Measurements from ENCODE around the gene MCRS1. TPM values are rescaled to one million over a fixed set of nuclear protein-coding genes. Genes with fewer than 3 reads are reported as not detected.
A peak's percentile ranks its signal among the peaks of the same experiment; 100 is the strongest.

The MCRS1 gene
- total RNA-seq, 4 donors from 2014 or later = 56.7 to 111 (median 69.2) TPM

GRCh38 chr12:49582201-49582600 lies 14.3 kb upstream of the MCRS1 start:
- no peak for DNase-seq
- Histone ChIP-seq H3K4me1 (peaks cover 13 to 22% of the 10 kb centered on the region in 2 donors), H3K4me3 (replicated peaks in 1 of 3) (no peak overlapping the region), H3K36me3 (peaks cover 0 to 3% of the 10 kb centered on the region in 2 donors), H3K27ac (no peak overlapping the region), H3K9me3 (no peaks in the 10 kb centered on the region), H3K27me3 (no peaks in the 10 kb centered on the region)
- TF ChIP-seq, protein P1, sequence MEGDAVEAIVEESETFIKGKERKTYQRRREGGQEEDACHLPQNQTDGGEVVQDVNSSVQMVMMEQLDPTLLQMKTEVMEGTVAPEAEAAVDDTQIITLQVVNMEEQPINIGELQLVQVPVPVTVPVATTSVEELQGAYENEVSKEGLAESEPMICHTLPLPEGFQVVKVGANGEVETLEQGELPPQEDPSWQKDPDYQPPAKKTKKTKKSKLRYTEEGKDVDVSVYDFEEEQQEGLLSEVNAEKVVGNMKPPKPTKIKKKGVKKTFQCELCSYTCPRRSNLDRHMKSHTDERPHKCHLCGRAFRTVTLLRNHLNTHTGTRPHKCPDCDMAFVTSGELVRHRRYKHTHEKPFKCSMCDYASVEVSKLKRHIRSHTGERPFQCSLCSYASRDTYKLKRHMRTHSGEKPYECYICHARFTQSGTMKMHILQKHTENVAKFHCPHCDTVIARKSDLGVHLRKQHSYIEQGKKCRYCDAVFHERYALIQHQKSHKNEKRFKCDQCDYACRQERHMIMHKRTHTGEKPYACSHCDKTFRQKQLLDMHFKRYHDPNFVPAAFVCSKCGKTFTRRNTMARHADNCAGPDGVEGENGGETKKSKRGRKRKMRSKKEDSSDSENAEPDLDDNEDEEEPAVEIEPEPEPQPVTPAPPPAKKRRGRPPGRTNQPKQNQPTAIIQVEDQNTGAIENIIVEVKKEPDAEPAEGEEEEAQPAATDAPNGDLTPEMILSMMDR (IDR thresholded peaks at IDR 0.05) = no peak
- TF ChIP-seq POLR2A (IDR thresholded peaks at IDR 0.05) = no peak
- intact Hi-C loops (cut with DNase I) = no loop called here
- WGBS, 2 donors = 56 to 66% methylated on average over 1 of the region's 1 CpG

- TF ChIP-seq, protein P1 (IDR thresholded peaks at IDR 0.05) = peak; percentile 25 to 93 (median 85)
- TF ChIP-seq POLR2A (IDR thresholded peaks at IDR 0.05) = no peak
- Histone ChIP-seq H3K27ac (no peak overlapping the region), H3K4me1 (peaks cover 13 to 22% of the 10 kb centered on the region in 2 donors), H3K9me3 (no peaks in the 10 kb centered on the region), H3K4me3 (replicated peaks in 1 of 3) (no peak overlapping the region), H3K27me3 (no peaks in the 10 kb centered on the region), H3K36me3 (peaks cover 0 to 3% of the 10 kb centered on the region in 2 donors)
- intact Hi-C loops (cut with DNase I) = no loop called here
- 22 to 28% methylated on average over 5 to 7 of the region's 8 CpGs for WGBS, 2 donors
- DNase-seq = peak; percentile 90 to 92
These were observed 12.9 kb upstream of the MCRS1 start for GRCh38 chr12:49580572-49581535.

GRCh38 chr12:49578471-49579112 lies 10.7 kb upstream of the MCRS1 start:
- intact Hi-C loops (cut with DNase I) = loop anchor here (10.0 kb wide), 1 partner anchor 214 kb away; the partner anchor contains the start of gene SPATS2
- Histone ChIP-seq H3K36me3 (no peaks in the 10 kb centered on the region), H3K9me3 (no peaks in the 10 kb centered on the region), H3K4me1 (peaks cover 13 to 22% of the 10 kb centered on the region in 2 donors), H3K27me3 (no peaks in the 10 kb centered on the region), H3K27ac (no peak overlapping the region), H3K4me3 (replicated peaks in 1 of 3) (no peak overlapping the region)
- no peak for TF ChIP-seq POLR2A (IDR thresholded peaks at IDR 0.05)
- TF ChIP-seq, protein P1 (IDR thresholded peaks at IDR 0.05) = no peak
- no peak for DNase-seq
- 82% methylated on average over 13 of the region's 13 CpGs for WGBS, 2 donors

DNA sequence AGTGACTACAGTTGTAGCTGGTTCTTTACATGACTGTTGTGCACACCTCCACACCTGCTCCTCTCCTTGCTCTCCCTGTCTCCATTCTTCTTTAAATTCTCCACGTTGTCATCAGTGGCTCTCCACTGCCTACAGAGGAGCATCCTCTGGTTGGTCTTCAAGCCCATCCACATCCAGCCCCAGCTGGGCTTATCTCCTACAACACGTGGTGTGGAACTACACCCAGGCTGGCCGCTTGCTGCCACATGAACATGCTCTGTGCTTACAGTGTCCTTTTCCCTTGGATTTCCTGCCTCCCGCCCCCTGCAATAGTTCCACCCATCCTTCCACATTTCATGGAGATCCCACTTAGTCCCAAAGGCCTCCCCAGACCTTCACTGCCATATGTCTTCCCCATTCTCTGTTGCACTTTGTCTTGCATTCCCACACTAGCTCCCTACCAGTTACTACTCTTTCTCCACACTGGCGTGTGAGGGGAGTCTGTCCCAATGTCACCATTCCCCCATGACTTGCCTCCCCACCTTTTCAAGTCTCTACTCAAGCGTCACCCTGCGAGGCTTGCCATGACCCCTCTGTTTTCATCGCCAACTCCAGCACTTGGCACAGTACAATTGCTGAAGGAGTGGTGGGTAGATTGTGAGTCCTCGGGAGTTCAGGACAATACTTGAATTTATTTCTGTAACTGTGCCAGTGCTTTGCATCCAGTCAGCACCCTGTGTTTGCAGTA lies 9.8 kb upstream of the MCRS1 start:
- no peak for DNase-seq
- intact Hi-C loops (cut with DNase I) = loop anchor here (10.0 kb wide), 1 partner anchor 213 kb away; the partner anchor contains the start of gene SPATS2
- Histone ChIP-seq H3K36me3 (no peaks in the 10 kb centered on the region), H3K27me3 (no peaks in the 10 kb centered on the region), H3K27ac (no peak overlapping the region), H3K4me1 (peaks cover 6 to 16% of the 10 kb centered on the region in 2 donors), H3K9me3 (no peaks in the 10 kb centered on the region), H3K4me3 (replicated peaks in 1 of 3) (no peak overlapping the region)
- 66 to 77% methylated on average over 8 to 9 of the region's 9 CpGs for WGBS, 2 donors
- no peak for TF ChIP-seq POLR2A (IDR thresholded peaks at IDR 0.05)
- TF ChIP-seq, protein P1 (IDR thresholded peaks at IDR 0.05) = no peak

All from thyroid gland (tissue), 4 donors.